ENCODE data around the gene TMIE. TPM values are rescaled to one million over a fixed set of nuclear protein-coding genes. Genes with fewer than 3 reads are reported as not detected.

TMIE gene
- total RNA-seq, 4 donors from 2014 or later = 0.21 TPM; not detected in 3

- H3K27me3 ChIP-seq = no peaks in the 10 kb centered on the region
- WGBS, 2 donors = 80 to 83% methylated on average over 10 to 13 of the region's 13 CpGs
- DNase-seq (ENCODE audit: low spot score in 2 of 2) = no peak
- no peak overlapping the region for H3K27ac ChIP-seq
- no peaks in the 10 kb centered on the region for H3K9me3 ChIP-seq
- no peak for TF ChIP-seq POLR2A (IDR thresholded peaks at IDR 0.05)
- no peak for TF ChIP-seq EP300 (IDR thresholded peaks at IDR 0.05)
- no peak for TF ChIP-seq CTCF (IDR thresholded peaks at IDR 0.05)
- H3K36me3 ChIP-seq = peaks cover 0 to 18% (median 0%) of the 10 kb centered on the region in 3 donors
- no peak overlapping the region for H3K4me3 ChIP-seq
- H3K4me1 ChIP-seq = no peaks in the 10 kb centered on the region
Observed at GRCh38 chr3:46681856-46682540, 19.2 kb upstream of the TMIE start.

- peaks cover 0 to 18% (median 0%) of the 10 kb centered on the region in 3 donors for H3K36me3 ChIP-seq
Observed at GRCh38 chr3:46682974-46683373, 18.2 kb upstream of the TMIE start.

GRCh38 chr3:46684891-46685290 is 16.3 kb upstream of the TMIE start:
- Histone ChIP-seq H3K9me3 (no peaks in the 10 kb centered on the region), H3K27me3 (no peaks in the 10 kb centered on the region), H3K4me3 (no peak overlapping the region), H3K4me1 (no peaks in the 10 kb centered on the region), H3K36me3 (peaks cover 0 to 21% (median 0%) of the 10 kb centered on the region in 3 donors), H3K27ac (no peak overlapping the region)
- 81 to 85% methylated on average over 2 of the region's 2 CpGs for WGBS, 2 donors
- no peak for DNase-seq (ENCODE audit: low spot score in 2 of 2)
- TF ChIP-seq CTCF (IDR thresholded peaks at IDR 0.05) = no peak
- TF ChIP-seq EP300 (IDR thresholded peaks at IDR 0.05) = no peak
- no peak for TF ChIP-seq POLR2A (IDR thresholded peaks at IDR 0.05)

More at GRCh38 chr3:46682974-46683373, 18.2 kb upstream of the TMIE start:
- H3K9me3 ChIP-seq = no peaks in the 10 kb centered on the region
- DNase-seq (ENCODE audit: low spot score in 2 of 2) = no peak
- H3K4me1 ChIP-seq = no peaks in the 10 kb centered on the region
- no peak overlapping the region for H3K27ac ChIP-seq
- H3K4me3 ChIP-seq = no peak overlapping the region
- no peak for TF ChIP-seq POLR2A (IDR thresholded peaks at IDR 0.05)
- TF ChIP-seq CTCF (IDR thresholded peaks at IDR 0.05) = no peak
- TF ChIP-seq EP300 (IDR thresholded peaks at IDR 0.05) = no peak
- WGBS, 2 donors = 73 to 97% methylated on average over 3 to 8 of the region's 11 CpGs
- no peaks in the 10 kb centered on the region for H3K27me3 ChIP-seq

GRCh38 chr3:46685446-46685845 is 15.7 kb upstream of the TMIE start:
- WGBS, 2 donors = 87 to 88% methylated on average over 8 to 9 of the region's 9 CpGs

More at GRCh38 chr3:46685446-46685845, 15.7 kb upstream of the TMIE start:
- peaks cover 0 to 21% (median 0%) of the 10 kb centered on the region in 3 donors for H3K36me3 ChIP-seq
- no peak overlapping the region for H3K27ac ChIP-seq
- H3K9me3 ChIP-seq = no peaks in the 10 kb centered on the region
- no peak overlapping the region for H3K4me3 ChIP-seq
- peaks cover 0 to 3% (median 0%) of the 10 kb centered on the region in 4 donors for H3K4me1 ChIP-seq
- no peak for TF ChIP-seq POLR2A (IDR thresholded peaks at IDR 0.05)
- TF ChIP-seq CTCF (IDR thresholded peaks at IDR 0.05) = no peak
- TF ChIP-seq EP300 (IDR thresholded peaks at IDR 0.05) = no peak
- H3K27me3 ChIP-seq = no peaks in the 10 kb centered on the region
- DNase-seq (ENCODE audit: low spot score in 2 of 2) = no peak

Data from tibial nerve (tissue), 4 donors.